ENCODE results near the gene HCRT. TPM values are rescaled to one million over a fixed set of nuclear protein-coding genes. Genes with fewer than 3 reads are reported as not detected.
"Not testable (repeated sequence)": the region's sequence is repeated elsewhere in the genome, so short reads cannot be mapped to it uniquely, and the experiment has no call there.

Gene HCRT
- total and polyA plus RNA-seq, 2 donors = 0.19 to 0.23 TPM

DNA sequence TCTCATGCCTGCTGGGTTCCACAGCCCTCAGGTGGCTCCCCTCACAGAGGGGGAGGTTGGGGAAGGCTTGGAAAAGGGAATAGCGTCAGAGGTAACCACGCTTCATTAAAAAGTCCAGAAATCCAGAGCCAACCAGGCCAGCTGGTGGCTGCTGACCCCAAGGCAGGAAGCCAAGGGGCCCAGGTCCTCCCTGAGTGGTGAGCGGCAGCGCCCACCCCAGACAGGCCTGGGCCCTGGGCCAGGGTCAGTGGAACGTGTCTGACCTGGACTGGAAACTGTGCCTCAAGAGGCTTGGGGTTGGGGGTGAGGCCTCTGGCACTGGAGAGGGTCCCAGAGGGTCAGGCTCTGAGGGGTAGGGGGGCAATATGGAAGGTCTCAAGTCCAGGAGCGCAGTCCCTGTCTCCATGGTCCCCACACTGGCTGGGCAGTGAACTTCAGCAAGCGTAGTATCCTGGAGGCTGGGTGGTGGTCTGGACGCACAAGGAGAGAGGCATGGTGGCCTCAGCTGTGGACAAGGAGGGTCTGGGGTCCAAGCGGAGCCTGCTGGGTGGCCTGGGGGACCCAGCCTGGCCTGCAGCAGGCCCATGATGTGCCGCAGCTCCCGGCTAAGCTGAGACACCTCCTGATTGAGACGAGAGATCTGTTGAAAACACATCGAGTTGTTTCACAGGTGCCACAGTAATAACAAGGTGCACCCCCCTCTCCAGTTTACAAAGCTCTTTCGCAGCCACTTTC, 25.3 kb downstream of the HCRT start:
- no peaks in the 10 kb centered on the region for H3K27me3 ChIP-seq (ENCODE audit: control insufficient read depth in 2 of 2, insufficient read depth in 1 of 2, low read length in 1 of 2)
- H3K4me1 ChIP-seq (ENCODE audit: control insufficient read depth in 2 of 2, insufficient read depth in 2 of 2, low read length in 2 of 2) = peaks cover 0 to 12% of the 10 kb centered on the region in 2 donors
- no peak overlapping the region for H3K4me3 ChIP-seq (ENCODE audit: low read length in 2 of 2)
- H3K9me3 ChIP-seq (ENCODE audit: control insufficient read depth in 2 of 2, insufficient read depth in 1 of 2, low read length in 1 of 2) = no peaks in the 10 kb centered on the region
- DNase-seq (ENCODE audit: low read depth in 6 of 9, low spot score in 9 of 9) = no peak
- H3K36me3 ChIP-seq (ENCODE audit: control insufficient read depth in 2 of 2, insufficient read depth in 2 of 2, low read length in 1 of 2) = no peaks in the 10 kb centered on the region
- H3K27ac ChIP-seq (ENCODE audit: low read depth in 1 of 2, low read length in 1 of 2) = no peak overlapping the region
- 91% methylated on average over 14 of the region's 14 CpGs for WGBS

DNA sequence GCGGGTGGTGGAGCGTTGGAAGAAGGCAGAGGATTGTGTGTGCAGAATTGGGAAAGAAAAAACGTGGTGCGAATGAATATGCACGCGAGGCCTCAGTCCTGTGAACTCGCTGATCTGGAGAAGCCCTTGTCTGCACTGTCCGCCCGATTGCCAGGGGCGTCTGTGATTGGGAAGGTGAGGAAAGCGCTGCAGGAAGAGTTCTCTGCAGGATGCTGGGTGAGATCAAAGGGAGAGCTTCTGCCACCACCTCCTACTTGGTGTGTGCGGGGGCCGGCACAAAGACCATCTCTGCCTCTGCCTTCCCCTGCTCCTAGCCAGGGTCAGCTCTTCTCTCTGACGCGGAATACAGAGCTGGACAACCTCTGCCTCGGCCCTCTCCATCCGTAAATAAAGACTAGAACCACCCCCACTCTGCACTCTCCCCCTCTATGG, 29.6 kb downstream of the HCRT start:
- WGBS = 56% methylated on average over 17 of the region's 17 CpGs
- Histone ChIP-seq H3K4me1 (ENCODE audit: control insufficient read depth in 2 of 2, insufficient read depth in 2 of 2, low read length in 2 of 2) (peaks cover 7 to 24% of the 10 kb centered on the region in 2 donors), H3K36me3 (ENCODE audit: control insufficient read depth in 2 of 2, insufficient read depth in 2 of 2, low read length in 1 of 2) (peaks cover 9 to 10% of the 10 kb centered on the region in 2 donors), H3K27me3 (ENCODE audit: control insufficient read depth in 2 of 2, insufficient read depth in 1 of 2, low read length in 1 of 2) (no peaks in the 10 kb centered on the region), H3K9me3 (ENCODE audit: control insufficient read depth in 2 of 2, insufficient read depth in 1 of 2, low read length in 1 of 2) (no peaks in the 10 kb centered on the region), H3K4me3 (ENCODE audit: low read length in 2 of 2) (peak overlapping the region; percentile 79 to 99), H3K27ac (ENCODE audit: low read depth in 1 of 2, low read length in 1 of 2) (no peak overlapping the region)
- no peak for DNase-seq (ENCODE audit: low read depth in 6 of 9, low spot score in 9 of 9)

DNA sequence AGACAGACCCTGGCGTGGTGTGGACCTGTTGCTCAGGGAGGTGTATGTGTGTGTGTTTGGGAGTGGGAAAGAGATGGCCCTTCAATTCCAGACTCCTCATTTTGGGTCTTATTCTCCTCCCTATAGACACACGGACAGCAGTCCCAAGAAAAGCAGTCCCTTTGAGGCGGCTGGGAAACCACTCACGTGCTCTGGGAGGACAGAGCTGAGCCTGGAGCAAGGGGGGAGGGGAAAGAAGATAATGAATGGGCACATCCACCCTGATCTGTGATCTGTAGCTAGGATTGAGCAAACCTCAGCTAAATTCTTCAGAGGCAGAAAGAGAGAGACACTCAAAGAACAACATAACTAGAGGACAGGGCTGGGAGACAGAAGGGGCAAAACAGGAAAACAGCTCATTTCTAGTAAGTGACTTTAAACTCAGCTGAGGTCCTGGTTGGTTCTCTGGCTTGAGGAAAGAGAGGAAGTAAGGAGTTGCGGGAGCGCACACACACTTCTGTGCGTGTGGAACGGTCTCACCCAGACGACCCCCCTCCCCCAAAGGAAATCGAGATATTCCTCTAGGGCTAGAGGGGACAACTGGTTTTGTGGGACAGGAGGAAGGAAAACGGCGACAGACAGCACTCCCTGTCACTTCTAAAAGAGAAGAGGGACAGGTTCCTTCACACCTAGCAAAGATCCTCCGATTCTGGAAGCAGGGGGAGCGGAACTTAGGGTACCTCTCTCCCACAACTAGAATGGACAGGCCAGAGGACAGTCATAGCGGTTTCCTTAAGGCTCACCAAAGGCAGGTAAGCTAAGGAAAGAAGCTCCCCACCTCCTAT, 31.1 kb downstream of the HCRT start:
- 18% methylated on average over 15 of the region's 15 CpGs for WGBS

DNA sequence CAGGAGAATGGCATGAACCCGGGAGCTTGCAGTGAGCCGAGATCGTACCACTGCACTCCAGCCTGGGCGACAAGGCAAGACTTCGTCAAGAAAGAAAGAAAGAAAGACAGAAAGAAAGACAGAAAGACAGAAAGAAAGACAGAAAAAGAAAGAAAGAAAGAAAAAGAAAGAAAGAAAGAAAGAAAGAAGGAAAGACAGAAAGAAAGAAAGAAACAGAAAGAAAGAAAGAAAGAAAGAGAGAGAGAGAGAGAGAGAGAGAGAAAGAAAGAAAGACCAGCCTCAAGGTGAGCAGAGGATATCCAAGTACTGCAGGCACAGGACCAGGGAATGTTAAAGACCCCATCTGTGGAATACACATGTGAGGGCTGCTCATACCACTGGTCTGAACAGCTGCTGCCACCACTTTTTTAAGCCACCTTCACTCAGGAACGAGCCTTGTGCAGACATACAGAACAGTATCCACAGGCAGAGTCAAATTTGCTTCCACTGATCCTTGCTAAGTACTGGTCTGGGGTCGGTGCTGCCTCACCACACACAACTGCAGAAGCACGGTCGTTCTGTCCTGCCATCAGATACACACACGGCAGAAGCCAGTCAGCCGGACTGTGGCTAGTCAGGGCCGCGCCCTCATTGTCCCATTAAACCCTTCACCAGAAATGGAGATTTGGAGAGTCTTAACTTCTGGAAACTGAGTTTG, 38.2 kb downstream of the HCRT start:
- DNase-seq (ENCODE audit: low read depth in 6 of 9, low spot score in 9 of 9) = no peak
- H3K4me3 ChIP-seq (ENCODE audit: low read length in 2 of 2) = no peak overlapping the region
- H3K27me3 ChIP-seq (ENCODE audit: control insufficient read depth in 2 of 2, insufficient read depth in 1 of 2, low read length in 1 of 2) = no peaks in the 10 kb centered on the region
- peaks cover 37 to 53% of the 10 kb centered on the region in 2 donors for H3K36me3 ChIP-seq (ENCODE audit: control insufficient read depth in 2 of 2, insufficient read depth in 2 of 2, low read length in 1 of 2)
- 96% methylated on average over 13 of the region's 13 CpGs for WGBS
- H3K4me1 ChIP-seq (ENCODE audit: control insufficient read depth in 2 of 2, insufficient read depth in 2 of 2, low read length in 2 of 2) = peaks cover 0 to 3% of the 10 kb centered on the region in 2 donors
- no peaks in the 10 kb centered on the region for H3K9me3 ChIP-seq (ENCODE audit: control insufficient read depth in 2 of 2, insufficient read depth in 1 of 2, low read length in 1 of 2)
- H3K27ac ChIP-seq (ENCODE audit: low read depth in 1 of 2, low read length in 1 of 2) = no peak overlapping the region

More for the DNA sequence above, 31.1 kb downstream of the HCRT start:
- Histone ChIP-seq H3K4me3 (ENCODE audit: low read length in 2 of 2) (peak overlapping the region; percentile 79 to 99), H3K36me3 (ENCODE audit: control insufficient read depth in 2 of 2, insufficient read depth in 2 of 2, low read length in 1 of 2) (peaks cover 13 to 14% of the 10 kb centered on the region in 2 donors), H3K27ac (ENCODE audit: low read depth in 1 of 2, low read length in 1 of 2) (peak overlapping the region; percentile 58 to 67), H3K27me3 (ENCODE audit: control insufficient read depth in 2 of 2, insufficient read depth in 1 of 2, low read length in 1 of 2) (no peaks in the 10 kb centered on the region), H3K4me1 (ENCODE audit: control insufficient read depth in 2 of 2, insufficient read depth in 2 of 2, low read length in 2 of 2) (peaks cover 7 to 24% of the 10 kb centered on the region in 2 donors), H3K9me3 (ENCODE audit: control insufficient read depth in 2 of 2, insufficient read depth in 1 of 2, low read length in 1 of 2) (no peaks in the 10 kb centered on the region)
- peak in 1 of 9 donors; percentile 20 for DNase-seq (ENCODE audit: low read depth in 6 of 9, low spot score in 9 of 9)

DNA sequence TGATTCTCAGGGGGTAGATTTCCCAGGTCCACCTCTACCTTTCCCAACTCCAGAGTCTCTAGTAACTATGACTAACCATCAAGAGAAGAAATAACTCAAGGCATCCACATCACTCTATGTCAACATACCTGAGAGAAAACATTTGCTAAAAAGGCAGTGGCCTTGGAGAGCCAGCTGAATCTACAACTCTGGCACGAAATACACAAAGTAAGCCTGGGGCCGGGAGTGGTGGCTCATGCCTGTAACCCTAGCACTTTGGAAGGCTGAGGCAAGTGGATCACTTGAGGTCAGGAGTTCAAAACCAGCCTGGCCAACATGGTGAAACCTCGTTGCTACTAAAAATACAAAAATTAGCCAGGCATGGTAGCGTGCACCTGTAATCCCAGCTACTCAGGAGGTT, 42.1 kb downstream of the HCRT start:
- not testable (repeated sequence) for H3K4me1 ChIP-seq (ENCODE audit: control insufficient read depth in 2 of 2, insufficient read depth in 2 of 2, low read length in 2 of 2)

DNA sequence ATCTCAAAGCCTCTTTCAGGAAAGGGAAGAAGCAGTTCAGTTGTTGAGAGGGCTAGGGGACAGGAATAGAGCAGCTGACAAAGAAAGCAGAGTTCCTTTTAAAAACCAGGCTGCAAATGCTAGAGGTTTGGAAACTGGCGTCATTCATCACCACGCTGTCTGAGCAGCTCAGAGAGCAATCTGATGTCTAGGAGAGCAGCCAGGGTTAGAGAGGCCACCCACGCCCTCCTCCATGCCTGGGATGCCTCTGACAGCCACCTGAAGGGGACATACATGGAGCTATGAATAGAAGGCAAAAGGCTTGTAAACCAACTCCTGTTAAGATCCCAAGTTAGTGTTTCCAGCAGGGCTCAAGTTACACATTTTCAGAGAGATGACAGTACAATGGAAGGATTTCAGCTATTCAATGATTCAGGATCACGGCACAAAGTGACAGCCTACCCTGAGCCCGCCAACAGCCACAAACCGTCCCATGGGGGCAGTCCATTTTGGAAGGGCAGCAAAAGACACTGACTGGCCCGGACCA, 42.8 kb downstream of the HCRT start:
- peaks cover 23 to 49% of the 10 kb centered on the region in 2 donors for H3K36me3 ChIP-seq (ENCODE audit: control insufficient read depth in 2 of 2, insufficient read depth in 2 of 2, low read length in 1 of 2)
- H3K27me3 ChIP-seq (ENCODE audit: control insufficient read depth in 2 of 2, insufficient read depth in 1 of 2, low read length in 1 of 2) = no peaks in the 10 kb centered on the region
- no peak overlapping the region for H3K4me3 ChIP-seq (ENCODE audit: low read length in 2 of 2)
- peaks cover 0 to 3% of the 10 kb centered on the region in 2 donors for H3K4me1 ChIP-seq (ENCODE audit: control insufficient read depth in 2 of 2, insufficient read depth in 2 of 2, low read length in 2 of 2)
- no peak overlapping the region for H3K27ac ChIP-seq (ENCODE audit: low read depth in 1 of 2, low read length in 1 of 2)
- WGBS = 96% methylated on average over 7 of the region's 7 CpGs
- no peaks in the 10 kb centered on the region for H3K9me3 ChIP-seq (ENCODE audit: control insufficient read depth in 2 of 2, insufficient read depth in 1 of 2, low read length in 1 of 2)
- no peak for DNase-seq (ENCODE audit: low read depth in 6 of 9, low spot score in 9 of 9)

More for the DNA sequence above, 42.1 kb downstream of the HCRT start:
- WGBS = 97% methylated on average over 4 of the region's 4 CpGs
- DNase-seq (ENCODE audit: low read depth in 6 of 9, low spot score in 9 of 9); H3K4me3 ChIP-seq (ENCODE audit: low read length in 2 of 2); H3K27me3 ChIP-seq (ENCODE audit: control insufficient read depth in 2 of 2, insufficient read depth in 1 of 2, low read length in 1 of 2); H3K9me3 ChIP-seq (ENCODE audit: control insufficient read depth in 2 of 2, insufficient read depth in 1 of 2, low read length in 1 of 2); H3K27ac ChIP-seq (ENCODE audit: low read depth in 1 of 2, low read length in 1 of 2): not testable (repeated sequence)
- H3K36me3 ChIP-seq (ENCODE audit: control insufficient read depth in 2 of 2, insufficient read depth in 2 of 2, low read length in 1 of 2) = peaks cover 26 to 52% of the 10 kb centered on the region in 2 donors

DNA sequence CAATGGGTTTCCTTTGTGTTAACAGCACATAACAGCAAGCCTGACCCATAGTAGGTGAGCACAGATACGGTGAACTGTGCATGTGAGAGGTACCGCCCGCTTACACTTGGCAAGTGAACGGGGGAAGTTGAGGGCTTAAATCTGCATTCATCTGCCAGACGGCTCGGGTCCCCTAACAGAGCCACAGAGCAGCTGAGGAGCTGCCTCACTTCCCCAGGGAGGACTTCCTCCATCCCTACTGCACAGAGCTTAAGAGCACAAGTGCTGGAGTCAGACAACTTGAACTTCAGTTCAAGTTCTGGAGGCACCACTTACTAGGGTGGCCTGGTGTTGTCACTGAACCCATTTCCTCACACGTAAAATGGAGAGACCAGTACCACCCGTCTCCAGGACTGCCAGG, 43.9 kb downstream of the HCRT start:
- WGBS = 80% methylated on average over 8 of the region's 8 CpGs
- Histone ChIP-seq H3K27me3 (ENCODE audit: control insufficient read depth in 2 of 2, insufficient read depth in 1 of 2, low read length in 1 of 2) (no peaks in the 10 kb centered on the region), H3K4me1 (ENCODE audit: control insufficient read depth in 2 of 2, insufficient read depth in 2 of 2, low read length in 2 of 2) (peaks cover 0 to 3% of the 10 kb centered on the region in 2 donors), H3K9me3 (ENCODE audit: control insufficient read depth in 2 of 2, insufficient read depth in 1 of 2, low read length in 1 of 2) (no peaks in the 10 kb centered on the region), H3K4me3 (ENCODE audit: low read length in 2 of 2) (no peak overlapping the region), H3K27ac (ENCODE audit: low read depth in 1 of 2, low read length in 1 of 2) (no peak overlapping the region), H3K36me3 (ENCODE audit: control insufficient read depth in 2 of 2, insufficient read depth in 2 of 2, low read length in 1 of 2) (peaks cover 26 to 50% of the 10 kb centered on the region in 2 donors)
- no peak for DNase-seq (ENCODE audit: low read depth in 6 of 9, low spot score in 9 of 9)

DNA sequence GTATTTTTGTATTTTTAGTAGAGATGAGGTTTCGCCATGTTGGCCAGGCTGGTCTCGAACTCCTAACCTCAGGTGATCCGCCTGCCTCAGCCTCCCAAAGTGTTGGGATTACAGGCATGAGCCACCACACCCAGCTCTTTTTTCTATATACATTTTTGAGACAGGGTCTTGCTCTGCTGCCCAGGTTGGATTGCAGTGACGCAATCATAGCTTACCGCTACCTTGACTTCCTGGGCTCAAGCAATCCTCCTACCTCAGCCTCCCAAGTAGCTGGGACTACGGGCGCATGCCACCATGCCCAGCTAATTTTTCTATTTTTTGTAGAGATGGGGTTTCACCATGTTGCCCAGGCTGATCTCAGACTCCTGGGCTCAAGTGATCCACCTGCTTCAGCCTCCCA, 44.6 kb downstream of the HCRT start:
- not testable (repeated sequence) for H3K9me3 ChIP-seq (ENCODE audit: control insufficient read depth in 2 of 2, insufficient read depth in 1 of 2, low read length in 1 of 2); H3K4me1 ChIP-seq (ENCODE audit: control insufficient read depth in 2 of 2, insufficient read depth in 2 of 2, low read length in 2 of 2); H3K4me3 ChIP-seq (ENCODE audit: low read length in 2 of 2); H3K27me3 ChIP-seq (ENCODE audit: control insufficient read depth in 2 of 2, insufficient read depth in 1 of 2, low read length in 1 of 2); DNase-seq (ENCODE audit: low read depth in 6 of 9, low spot score in 9 of 9); H3K27ac ChIP-seq (ENCODE audit: low read depth in 1 of 2, low read length in 1 of 2)
- H3K36me3 ChIP-seq (ENCODE audit: control insufficient read depth in 2 of 2, insufficient read depth in 2 of 2, low read length in 1 of 2) = peaks cover 30 to 56% of the 10 kb centered on the region in 2 donors
- WGBS = 97% methylated on average over 7 of the region's 7 CpGs
